Activated CD8-positive, alpha-beta memory T cell treated with anti-CD3 and anti-CD28 coated beads, Interleukin-2, amount 50 U/mL, for 4 hours (primary cell): ENCODE data around the gene SERGEF.

ENCODE experiments used
- DNase-seq: peaks from one replicate; pipeline ENCODE4 v3.0.0-alpha.2; 2020

SERGEF gene

DNA sequence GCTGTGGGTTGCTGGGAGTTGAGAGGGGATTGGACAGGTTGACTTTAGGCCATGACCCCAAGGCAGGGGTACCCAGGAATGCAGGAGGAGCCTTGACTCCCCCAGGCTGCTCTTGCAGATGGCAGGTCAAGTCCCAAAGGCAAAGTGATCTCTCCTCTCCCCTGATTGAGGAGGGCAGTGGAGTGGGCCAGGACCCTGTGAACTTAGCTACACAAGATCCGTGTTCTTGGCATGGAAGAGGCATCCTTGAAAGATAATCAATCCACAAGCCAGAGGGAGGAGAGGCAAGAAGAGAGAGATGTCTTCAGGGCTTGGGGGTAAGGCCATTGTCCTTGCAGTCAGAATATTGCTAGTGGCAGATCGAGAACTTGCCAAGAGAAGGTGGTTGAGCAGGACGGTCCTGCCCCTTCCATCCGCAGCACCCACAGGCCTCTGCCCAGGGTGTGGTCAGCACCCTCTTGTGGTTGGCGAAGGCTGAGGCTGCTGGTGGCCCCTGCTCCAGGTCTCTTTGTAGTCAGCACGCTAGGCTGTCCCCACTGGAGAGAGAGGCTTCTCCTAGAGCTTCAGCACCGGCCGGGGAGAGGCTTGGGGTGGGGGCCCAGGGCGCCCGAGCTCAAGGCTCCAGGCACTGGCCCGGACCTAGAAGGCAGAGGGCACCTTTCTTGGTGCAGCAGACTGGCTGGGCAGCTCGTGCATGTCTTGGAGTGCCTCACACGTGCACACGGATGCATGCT lies 232.8 kb downstream of the SERGEF start:
- no peak for DNase-seq

DNA sequence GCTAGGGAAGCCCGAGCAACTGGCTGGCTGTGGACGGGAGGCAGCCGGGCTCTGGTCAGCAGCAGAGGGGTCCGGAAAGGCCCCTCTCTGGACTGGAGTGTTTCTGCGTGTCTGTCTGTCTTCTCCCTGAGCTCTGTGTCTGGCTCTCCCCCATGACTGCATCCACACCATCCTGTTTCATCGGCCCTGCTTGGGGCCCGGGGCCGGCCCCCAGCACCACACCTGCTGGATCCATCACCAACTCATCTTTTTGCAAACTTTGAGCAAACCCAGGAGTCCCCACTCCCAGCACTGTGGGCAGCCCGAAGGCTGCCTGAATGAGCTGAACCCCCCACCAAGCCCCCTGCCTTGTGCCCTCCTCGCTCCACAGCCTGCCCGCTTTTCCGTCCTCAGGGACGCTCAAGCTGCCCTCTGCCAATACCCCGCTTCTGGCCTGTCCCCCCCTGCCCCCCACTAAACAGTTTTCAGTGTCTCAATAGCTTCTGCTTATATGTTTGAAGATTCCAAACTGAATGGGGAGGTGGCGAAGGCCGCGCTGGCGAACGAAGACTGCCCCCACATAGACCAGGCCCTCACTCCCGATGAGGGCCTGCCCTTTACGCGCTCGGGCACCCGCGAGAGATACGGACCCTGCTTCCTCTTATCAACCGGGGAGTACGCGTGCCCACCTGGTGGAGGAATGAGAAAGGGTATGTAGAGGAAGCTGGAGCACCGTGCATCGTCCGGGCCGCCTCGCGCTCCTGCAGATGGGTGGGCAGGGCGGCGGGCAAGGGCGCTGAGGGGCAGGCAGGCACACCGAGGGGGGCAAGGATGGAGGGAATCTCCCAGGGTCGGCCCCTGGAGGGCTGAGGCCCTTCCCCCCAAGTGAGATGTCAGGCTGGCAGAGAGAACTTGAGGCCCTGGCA lies 233.6 kb downstream of the SERGEF start:
- no peak for DNase-seq

DNA sequence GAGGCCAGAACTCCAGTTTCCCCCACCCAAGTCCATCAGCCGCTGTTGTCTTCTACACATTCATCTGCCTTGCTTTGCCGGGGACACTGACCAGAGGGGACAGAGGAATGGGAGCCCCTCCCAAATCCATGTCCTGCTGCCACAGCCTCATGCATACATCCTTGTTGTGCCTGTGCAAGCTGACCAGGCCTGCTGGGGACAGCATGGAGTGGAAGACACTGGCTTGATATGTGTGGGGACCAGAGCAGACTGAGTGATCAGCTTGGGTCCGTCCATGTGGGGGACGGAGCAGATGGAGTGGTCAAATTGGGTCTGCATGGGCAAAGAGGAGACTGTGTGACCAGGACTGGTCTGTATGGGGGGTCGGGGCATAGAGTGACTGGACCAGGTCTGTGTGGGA lies 234.5 kb downstream of the SERGEF start:
- DNase-seq = no peak

DNA sequence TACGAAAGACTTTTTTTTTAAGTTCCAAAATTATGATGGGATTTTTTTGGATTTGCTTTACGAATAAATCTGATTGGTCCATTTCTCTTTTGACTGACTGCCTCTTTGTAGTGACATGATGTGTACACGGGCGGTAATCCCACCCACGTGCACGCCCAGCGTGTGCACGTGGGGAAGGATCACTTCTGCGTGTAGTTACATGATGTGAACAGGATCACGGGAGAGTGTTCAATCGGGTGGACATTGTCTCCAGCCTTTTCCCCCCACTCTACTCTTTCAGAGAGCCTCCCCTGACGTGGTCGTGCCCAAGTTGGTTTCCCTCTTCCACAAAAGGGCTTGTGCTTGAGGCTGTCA lies 235.1 kb downstream of the SERGEF start:
- no peak for DNase-seq

DNA sequence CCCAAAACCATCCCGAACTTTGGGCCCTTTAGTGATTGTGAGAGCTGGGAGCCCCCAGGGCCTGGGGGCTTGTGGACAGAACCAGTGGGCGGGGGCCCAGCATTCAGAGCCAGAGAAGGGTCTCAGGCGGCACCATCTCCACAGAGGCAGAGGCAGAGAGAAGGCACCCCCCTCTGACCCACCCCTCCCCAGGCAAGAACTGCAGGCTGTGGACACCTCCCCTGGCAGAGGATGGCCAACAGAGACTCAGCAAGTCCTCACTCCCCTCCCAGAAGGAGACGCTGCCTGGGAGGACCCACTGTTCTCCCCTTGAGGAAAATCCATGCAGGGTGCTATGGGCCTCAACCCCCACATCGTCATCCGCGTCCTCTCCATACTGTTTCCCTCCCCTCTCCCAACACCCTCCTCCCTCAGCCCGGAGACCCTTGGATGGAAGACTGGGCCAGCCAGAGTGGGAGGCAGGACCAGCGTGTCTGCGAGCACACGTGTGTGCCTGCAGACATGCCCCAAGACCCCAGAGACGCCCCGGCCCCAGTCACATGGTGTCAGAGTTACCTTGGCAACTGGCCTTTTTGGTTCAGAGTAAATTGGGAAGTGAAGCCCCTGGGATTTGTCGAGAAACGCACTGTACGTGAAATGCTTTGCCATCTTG lies 235.6 kb downstream of the SERGEF start:
- DNase-seq = no peak

DNA sequence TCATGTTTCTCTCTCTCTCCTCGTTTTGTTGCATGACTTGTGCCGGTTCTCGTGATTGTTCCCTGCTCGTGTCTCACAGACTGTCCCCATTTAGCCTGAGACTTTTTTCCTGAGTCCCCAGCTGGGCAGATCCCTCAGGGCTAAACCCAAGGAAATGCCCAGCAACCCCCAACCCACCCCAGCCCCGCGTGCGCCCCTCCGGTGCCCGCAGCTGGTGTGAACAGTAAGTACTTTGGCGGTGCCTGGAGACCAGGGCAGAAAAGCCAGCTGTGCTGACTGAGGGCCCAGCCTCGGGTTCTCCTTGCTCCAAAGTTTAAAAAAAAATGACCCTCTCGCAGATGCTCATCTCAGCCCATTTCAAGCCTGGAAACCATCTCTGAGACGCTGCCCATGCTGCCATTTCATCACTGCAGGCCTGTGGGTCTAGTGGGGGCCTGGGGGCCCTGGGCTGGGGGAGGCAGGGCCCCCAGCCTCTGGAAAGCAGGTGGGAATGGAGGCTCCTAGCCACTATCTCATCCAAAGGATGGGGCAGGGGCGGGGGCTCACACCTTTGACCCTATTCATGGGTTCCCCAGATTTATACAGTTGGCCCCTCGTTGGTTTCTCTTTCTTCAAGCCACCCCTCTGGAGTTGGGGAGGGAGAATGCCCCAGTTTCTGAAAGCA lies 236.5 kb downstream of the SERGEF start:
- DNase-seq = no peak

DNA sequence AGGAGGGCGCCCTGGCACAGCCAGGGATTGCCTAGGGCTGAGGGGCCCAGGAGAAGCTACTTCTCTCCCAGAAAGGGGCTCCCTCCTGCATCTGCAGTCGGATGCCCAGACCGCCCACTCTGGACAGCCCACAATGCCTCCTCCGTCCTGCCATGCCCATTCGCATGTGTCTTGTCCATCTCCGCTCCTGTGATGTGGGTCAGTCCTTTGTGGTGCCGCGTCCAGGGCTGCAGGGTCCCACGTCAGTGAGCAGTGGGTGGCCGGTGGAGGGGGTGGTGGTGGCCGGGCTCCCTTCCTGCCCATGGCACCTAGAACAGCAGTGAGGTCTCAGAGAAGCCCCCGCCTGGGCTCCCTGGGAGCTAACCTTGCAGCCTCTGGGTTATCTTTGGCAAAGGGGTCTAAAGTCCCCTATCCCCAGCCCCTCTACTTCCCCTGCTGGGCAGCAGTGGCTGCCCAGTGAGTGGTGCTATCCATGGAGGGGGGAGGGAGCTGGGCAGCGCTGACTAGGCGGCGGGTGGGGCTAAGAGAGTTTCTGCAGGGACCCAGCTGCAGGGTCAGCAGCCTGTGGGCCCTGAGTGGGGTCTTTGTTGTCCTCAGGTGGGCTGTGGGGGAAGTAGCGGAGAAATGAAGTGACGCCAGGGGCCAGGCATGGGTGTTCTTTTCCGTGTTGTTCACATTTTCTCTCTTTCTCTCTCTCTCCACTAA lies 237.2 kb downstream of the SERGEF start:
- no peak for DNase-seq

DNA sequence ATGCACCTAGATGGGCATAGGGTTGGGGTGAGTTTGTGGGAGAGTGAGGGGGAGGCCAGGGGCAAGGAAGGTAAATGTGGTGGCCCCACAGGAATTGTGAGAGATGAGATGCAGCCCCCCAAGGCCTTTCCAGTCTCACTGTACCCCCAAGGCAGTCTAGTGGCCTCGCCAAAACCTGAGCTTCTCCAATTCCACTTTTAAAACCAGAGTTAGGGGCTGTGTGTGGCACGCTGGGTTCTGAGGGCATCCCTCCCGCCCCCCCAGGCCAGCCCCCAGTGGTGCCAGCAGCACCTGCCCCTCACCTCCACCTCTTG lies 237.9 kb downstream of the SERGEF start:
- no peak for DNase-seq

DNA sequence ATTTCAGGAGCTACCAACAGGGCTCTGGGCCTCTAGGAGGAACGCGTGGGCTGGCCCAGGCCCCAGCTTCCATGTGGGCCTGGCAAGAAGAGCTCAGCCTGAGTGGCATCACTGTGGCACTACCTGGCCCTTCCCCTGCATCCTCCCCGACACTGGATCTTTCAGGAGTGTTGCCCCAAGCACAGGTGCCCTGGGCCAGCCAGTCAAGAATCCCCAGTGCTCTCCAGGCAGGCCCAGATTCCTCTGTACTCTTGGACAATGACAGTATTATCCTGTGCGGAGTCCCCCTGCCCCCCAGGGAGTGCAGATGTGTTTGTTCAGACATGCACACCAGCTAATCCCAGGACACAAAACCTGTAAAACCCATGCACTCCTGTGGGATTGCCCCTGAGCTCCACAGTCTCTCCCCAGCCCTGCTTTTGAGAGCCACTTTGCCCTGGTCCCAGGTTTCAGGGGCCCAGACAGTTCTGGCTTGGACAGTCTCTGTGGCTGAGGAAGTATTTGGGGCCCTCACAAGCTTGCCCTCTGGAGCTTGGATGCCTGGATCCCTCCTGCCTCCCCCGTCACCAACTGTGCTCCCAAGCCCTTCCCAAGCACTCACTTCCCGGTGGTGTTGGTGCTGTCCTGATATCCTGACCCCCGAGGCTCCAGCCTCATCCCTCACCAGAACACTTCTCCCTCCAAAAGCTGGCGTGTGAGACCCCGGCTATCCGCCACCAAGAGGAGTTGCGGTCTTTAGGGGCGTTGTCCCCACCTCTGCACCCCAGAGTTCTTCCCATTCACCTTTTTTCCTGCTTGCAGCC lies 238.4 kb downstream of the SERGEF start:
- no peak for DNase-seq

DNA sequence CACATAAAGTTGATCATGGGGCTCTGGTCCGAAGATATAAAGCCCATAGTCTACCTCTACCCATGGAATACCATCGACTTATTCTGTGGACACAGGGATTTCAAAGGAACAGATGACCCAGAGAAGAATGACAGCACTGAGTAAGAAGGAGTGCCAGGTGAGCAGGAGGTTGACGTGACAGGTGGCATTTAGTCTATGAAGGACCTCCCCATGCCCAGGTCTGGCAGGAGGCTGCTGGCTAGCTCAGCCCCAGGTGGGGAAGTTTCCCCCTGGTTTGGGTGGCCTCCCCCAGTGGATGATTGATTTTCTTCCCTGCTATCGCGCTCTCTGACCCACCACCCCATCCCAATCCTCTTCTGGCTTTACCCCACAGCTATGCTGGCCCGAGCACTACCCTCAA lies 239.2 kb downstream of the SERGEF start:
- DNase-seq = no peak

DNA sequence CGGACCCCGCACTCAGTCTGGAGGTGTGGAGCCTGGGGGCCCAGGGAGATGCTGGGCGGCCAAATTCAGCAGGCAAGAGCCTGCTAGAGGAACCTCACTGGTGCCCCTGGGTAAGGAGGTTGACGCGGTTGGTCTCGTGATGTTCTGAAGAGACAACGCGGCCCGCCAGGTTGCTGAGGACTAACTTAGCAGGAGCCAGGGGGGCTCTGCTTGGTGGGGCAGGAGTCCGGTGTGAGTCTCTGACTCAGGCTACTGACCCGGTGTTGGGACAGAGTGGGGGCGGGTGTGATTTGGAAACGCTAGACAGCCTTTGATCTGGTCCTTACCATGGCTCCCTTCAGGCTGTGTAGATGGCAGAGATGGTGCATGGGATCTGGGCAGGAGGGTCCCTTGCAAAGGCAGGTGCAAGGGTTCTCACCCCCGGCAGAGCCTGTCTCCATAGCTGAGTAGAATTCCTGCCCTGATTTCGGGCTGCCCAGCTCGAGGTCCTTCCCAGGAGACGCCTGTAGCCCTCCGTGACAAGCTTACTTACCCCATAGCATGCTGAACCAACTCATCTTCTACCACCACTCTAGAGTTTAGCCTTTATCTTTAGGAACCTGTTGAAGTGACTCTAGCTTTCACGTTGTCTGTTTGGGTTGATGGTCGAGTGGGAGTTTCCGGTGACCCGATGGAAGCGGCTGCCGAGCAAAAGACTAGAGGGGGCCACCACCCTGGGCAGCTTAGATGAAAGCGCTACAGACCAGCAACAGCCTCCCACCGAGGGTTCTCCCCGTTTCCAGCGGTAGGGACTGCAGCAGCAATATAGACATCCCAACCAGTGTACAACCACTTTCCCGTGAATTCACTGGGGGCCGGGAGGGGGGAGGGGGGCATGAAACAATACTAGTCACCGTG lies 239.9 kb downstream of the SERGEF start:
- no peak for DNase-seq

DNA sequence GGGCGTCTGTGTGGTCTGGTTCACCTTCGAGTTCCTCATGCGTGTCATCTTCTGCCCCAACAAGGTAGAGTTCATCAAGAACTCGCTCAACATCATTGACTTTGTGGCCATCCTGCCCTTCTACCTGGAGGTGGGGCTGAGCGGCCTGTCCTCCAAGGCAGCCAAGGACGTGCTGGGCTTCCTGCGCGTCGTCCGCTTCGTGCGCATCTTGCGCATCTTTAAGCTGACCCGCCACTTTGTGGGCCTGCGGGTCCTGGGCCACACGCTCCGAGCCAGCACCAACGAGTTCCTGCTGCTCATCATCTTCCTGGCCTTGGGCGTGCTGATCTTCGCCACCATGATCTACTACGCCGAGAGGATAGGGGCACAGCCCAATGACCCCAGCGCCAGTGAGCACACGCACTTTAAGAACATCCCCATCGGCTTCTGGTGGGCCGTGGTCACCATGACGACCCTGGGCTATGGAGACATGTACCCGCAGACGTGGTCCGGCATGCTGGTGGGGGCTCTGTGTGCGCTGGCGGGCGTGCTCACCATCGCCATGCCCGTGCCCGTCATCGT lies 240.9 kb downstream of the SERGEF start:
- no peak for DNase-seq

DNA sequence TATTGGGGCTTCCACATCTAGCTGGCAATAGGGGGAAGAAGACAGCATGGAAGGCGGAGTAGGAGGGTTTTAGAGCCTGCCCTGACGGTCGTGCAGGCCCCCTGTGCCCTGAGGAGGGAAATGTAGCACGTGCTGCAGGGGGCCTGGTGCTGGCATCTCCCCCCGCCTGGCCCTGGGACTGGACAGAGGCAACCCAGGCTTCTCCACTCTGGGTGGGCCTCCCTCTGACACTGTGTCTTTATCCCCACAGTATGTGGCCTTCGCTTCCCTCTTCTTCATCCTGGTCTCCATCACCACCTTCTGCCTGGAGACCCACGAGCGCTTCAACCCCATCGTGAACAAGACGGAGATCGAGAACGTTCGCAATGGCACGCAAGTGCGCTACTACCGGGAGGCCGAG lies 241.4 kb downstream of the SERGEF start:
- no peak for DNase-seq

DNA sequence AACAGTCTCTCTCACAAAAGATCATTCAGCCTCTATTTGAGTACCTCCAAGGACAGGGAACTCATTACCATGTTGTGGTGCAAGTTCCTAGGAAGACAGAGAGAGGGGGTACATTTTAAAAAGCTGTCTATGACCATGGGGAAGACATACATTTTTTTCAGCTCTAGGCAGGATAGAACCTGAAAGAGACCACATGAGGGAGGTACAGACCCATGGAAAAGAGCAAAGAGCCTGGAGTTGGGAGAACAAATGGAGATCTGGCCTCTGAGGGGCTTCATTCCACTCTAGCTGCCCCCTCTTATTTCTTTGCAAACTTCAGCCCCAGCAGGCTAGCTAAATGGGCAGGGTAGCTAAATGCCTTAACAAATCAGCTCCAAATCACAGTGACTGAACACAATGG lies 241.9 kb downstream of the SERGEF start:
- no peak for DNase-seq

DNA sequence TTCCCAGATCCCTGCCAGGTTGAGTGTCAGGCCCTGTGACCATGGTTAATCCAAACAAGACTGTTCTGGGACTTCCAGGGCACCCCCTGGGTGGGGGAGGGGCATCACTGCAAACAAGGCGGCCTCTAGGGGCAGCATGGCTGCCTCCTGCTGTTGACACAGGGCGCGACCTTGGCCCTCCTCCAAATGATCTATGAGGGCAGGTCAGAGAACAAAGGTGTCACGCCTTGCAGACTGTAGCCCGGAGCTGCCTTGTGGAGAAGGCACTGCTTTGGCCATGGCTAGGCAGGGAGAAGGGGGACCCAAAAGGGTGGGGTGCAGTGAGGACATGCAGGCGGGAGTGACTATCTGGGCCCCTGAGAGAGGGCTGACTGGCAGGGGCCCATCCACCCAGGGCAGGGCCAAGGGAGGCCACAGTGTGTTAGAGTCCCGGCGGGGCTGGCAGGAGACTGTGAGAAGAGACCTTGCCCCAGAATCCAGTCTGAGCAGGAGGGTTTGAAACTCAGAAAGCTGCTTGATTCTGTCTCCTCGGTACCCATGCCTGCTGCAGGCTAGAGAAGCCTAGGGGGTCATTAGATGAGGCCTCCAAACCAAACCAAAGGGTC lies 242.7 kb downstream of the SERGEF start:
- DNase-seq = peak; percentile 12

DNA sequence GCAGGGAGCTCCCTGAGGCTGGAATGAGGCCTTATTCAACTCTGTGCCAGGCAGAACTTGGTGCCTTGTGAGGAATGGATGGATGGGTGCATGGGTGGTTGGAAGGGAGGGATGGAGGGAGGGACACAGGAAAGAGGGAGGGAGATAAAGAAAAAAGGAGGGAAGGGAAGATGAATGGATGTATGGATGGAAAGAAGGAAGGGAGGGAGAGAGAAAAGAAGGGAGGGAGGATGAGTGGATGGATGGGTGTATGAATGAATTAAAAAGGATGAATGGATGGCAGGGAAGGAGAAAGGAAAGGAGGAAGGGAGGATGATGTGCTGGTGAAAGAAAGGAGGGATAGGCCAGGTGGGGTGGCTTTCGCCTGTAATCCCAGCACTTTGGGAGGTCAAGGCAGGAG lies 243.6 kb downstream of the SERGEF start:
- no peak for DNase-seq

DNA sequence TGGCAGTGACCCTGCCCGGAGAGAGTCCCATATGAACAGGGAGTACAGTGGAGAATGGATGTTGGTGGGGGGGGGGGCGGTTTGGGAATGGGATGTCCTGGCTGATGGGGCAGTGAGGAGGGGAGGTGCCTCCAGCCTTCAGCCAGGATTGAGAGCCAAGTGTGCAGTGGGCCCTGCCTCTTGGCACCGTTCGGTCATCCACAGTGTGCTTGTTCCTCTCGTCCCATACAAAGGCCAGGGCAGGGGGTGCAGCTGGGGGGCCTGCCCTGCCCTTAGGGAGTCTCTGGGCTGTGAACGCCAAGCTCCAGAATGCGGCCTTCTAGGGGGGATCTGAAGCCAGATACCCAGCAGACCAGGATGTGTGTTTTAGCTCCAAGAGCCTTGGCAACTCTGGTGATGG lies 244.3 kb downstream of the SERGEF start:
- DNase-seq = peak; percentile 4

DNA sequence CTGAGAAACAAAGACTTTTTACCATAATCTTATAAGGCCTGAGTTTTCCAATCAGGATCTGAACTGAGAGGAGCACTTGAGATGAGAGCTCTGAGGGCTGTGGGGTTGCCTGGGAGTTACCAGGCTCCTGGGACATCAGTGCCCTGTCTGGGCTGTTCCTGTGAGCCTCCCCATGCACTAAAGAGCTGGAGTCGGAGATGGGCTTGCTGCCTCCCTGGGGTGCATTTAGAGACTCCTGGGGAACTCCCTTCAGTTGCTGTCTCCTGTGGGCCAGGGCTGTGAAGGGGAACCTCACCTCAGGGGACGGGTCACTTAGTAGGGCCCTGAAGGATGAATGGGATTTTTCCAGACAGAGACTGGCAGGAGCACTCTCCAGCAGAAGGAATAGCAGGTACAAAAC lies 244.9 kb downstream of the SERGEF start:
- DNase-seq = peak; percentile 2

DNA sequence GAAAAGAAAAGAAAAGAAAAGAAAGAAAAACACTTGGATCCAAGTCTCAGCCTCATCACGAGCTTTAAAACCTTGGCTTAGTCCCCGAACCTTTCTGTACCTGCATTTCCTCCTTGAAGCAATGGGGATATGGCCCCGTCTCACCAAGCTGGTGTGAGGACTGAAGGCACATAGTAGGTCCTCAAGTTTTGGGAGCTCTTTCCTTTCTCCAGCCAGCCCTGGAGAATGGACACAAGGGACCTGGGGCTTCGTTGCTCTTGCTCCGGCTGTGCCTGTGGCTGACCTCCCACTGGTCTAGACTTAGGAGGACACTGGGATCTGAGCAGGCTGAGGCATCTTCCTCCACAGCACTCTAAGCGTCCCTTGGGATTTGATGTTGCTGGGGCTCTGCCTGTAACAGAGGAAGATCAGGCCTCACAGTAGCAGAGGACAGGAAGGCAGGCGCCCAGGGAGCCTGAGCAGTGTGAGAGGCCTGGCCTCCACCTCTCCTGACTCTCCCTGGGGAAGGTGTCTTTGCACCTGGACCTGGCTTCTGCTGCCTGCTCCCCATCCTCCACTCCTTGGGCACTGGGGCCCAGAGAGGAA lies 245.5 kb downstream of the SERGEF start:
- peak; percentile 1 for DNase-seq

DNA sequence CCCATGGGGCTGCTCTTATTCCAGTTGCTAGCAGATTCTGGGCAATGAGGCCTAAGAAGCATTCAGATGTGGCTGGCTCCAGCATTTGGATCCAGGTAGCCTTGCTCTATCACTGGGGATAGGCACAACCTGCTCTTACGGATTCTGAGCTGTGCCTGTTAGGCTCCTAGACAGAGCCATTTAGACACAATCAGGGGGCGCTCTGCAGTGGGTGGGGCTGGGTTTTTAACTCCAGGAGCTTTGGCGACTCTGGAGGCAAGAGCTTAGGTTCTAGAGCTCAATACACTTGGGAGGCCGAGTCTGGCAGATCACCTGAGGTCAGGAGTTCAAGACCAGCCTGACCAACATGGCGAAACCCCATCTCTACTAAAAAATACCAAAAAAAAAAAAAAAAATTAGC lies 246.3 kb downstream of the SERGEF start:
- peak; percentile 1 for DNase-seq
